Panc1 (cell line): ENCODE results near the gene CWC22. TPM values are rescaled to one million over a fixed set of nuclear protein-coding genes. Genes with fewer than 3 reads are reported as not detected.
"Not testable (repeated sequence)": the region's sequence is repeated elsewhere in the genome, so short reads cannot be mapped to it uniquely, and the experiment has no call there.

Experiments used
- ATAC-seq: fragments of 200-7000 bp; cut with Tn5 transposase; 2 replicates; pipeline ENCODE4 v1.9.1; 2020; ENCODE audit warnings: mild to moderate bottlenecking, moderate library complexity
- Bru-seq: library from RNA; stranded (reverse); fragments of 400-500 nt; gene quantifications from one replicate; lab custom pipeline; 2021; lab: Mats Ljungman, UMichigan
- BruChase-seq, 2 experiments: library from RNA; stranded (reverse); fragments of 400-500 nt; gene quantifications; one replicate each; lab custom pipeline; 2021; lab: Mats Ljungman, UMichigan
- BruUV-seq: library from RNA; stranded (reverse); fragments of 400-500 nt; replicated peaks from 2 replicates; lab custom pipeline; 2021; lab: Mats Ljungman, UMichigan
- CTCF ChIA-PET: fragments of 300-600 bp; sonication (Branson Sonifier 250); formaldehyde crosslinking; loops from one replicate; lab custom pipeline; 2022; ENCODE audit warnings: antibody characterized with exemption; lab: Charles Lee
- POLR2A ChIA-PET: fragments of 300-600 bp; sonication (Branson Sonifier 250); formaldehyde crosslinking; loops from one replicate; lab custom pipeline; 2022; ENCODE audit warnings: antibody characterized with exemption; lab: Charles Lee
- DNase-seq: peaks from one replicate; pipeline ENCODE4 v3.0.0-alpha.2; 2010; ENCODE audit warnings: low read depth, low spot score
- H3K27ac ChIP-seq: 2 replicates; pipeline ENCODE4 v1.5.1; 2011; ENCODE audit warnings: mild to moderate bottlenecking, low read length, inconsistent platforms
- H3K27me3 ChIP-seq: fragments of 200-500 bp; sonication (Bioruptor generic); 2 replicates; pipeline ENCODE4 v1.6.0; 2014; ENCODE audit warnings: low read length, inconsistent platforms; ENCODE audit not compliant: control insufficient read depth, insufficient read depth
- H3K36me3 ChIP-seq: fragments of 200-500 bp; sonication (Bioruptor generic); 2 replicates; pipeline ENCODE4 v1.5.1; 2014; ENCODE audit warnings: inconsistent platforms, mild to moderate bottlenecking, low read length, moderate library complexity; ENCODE audit not compliant: control insufficient read depth, insufficient read depth
- H3K4me1 ChIP-seq: 2 replicates; pipeline ENCODE4 v1.5.1; 2011; ENCODE audit warnings: inconsistent platforms, mild to moderate bottlenecking, low read length, moderate library complexity; ENCODE audit not compliant: control insufficient read depth, insufficient read depth
- H3K4me3 ChIP-seq, 2 experiments: 2 replicates each; pipeline ENCODE4 v1.5.1; 2011 to 2012; ENCODE audit warnings: low read depth in 2 of 2, low read length in 2 of 2, mild to moderate bottlenecking in 2 of 2, inconsistent platforms in 1 of 2, moderate library complexity in 1 of 2
- H3K9me3 ChIP-seq: fragments of 200-500 bp; sonication (Bioruptor generic); 2 replicates; pipeline ENCODE4 v1.5.1; 2014; ENCODE audit warnings: low read depth, mild to moderate bottlenecking, inconsistent platforms, low read length, moderate library complexity; ENCODE audit not compliant: control insufficient read depth, insufficient read depth
- CTCF ChIP-seq: fragments of 450-650 bp; IDR thresholded peaks from 2 replicates; pipeline ENCODE4 v1.5.1; 2017; ENCODE audit warnings: mild to moderate bottlenecking
- POLR2AphosphoS5 ChIP-seq: IDR thresholded peaks from 2 replicates; pipeline ENCODE4 v1.6.1; 2012; ENCODE audit warnings: mild to moderate bottlenecking, low read depth, low read length, moderate library complexity
- REST ChIP-seq, 2 experiments: IDR thresholded peaks; 2 replicates each; pipeline ENCODE4 v1.6.1; 2011 to 2012; ENCODE audit warnings: low read depth in 2 of 2, control low read depth in 1 of 2, low read length in 1 of 2, mild to moderate bottlenecking in 1 of 2, moderate library complexity in 1 of 2; ENCODE audit not compliant: insufficient read depth in 1 of 2
- SIN3A ChIP-seq: IDR thresholded peaks from 2 replicates; pipeline ENCODE4 v1.6.1; 2012; ENCODE audit warnings: low read depth, mild to moderate bottlenecking, low read length, moderate library complexity, borderline replicate concordance; ENCODE audit not compliant: insufficient read depth
- TCF7L2 ChIP-seq: IDR thresholded peaks from 2 replicates; pipeline ENCODE4 v1.6.1; 2011; ENCODE audit warnings: mild to moderate bottlenecking, low read depth, low read length, inconsistent platforms
- in situ Hi-C: cut with HindIII; loops from 2 replicates; pipeline ENCODE4 v1.10.0; 2016; ENCODE audit warnings: low sequenced_read_pairs, low pct_unique_long_range_greater_than_20kb
- intact Hi-C: fragments of 100-400 bp; cut with micrococcal nuclease; formaldehyde crosslinking; loops from one replicate; pipeline ENCODE4 v1.10.0; 2022; ENCODE audit not compliant: unreplicated experiment
- long read RNA-seq: library from polyadenylated mRNA; unstranded; transcript quantifications from one replicate; pipeline ENCODE4 v2.0.0, GENCODE V29; 2021; ENCODE audit not compliant: unreplicated experiment
- polyA plus RNA-seq: library from polyadenylated mRNA; unstranded; fragments of >200 nt; gene quantifications from one replicate; pipeline ENCODE4 v1.2.1, GENCODE V29; 2012; ENCODE audit warnings: missing spikeins; ENCODE audit not compliant: insufficient read length
- total RNA-seq: library from RNA; stranded (reverse); gene quantifications from one replicate; pipeline ENCODE4 v1.2.1, GENCODE V29; 2021; ENCODE audit not compliant: unreplicated experiment

Gene CWC22
- total RNA-seq (17.2 TPM), Bru-seq, nascent RNA (percentile 86 among the genes with signal in this experiment), BruChase-seq, experiment 1, labeled RNA remaining after a 2-hour chase (percentile 76 among the genes with signal in this experiment), BruChase-seq, experiment 2, labeled RNA remaining after a 6-hour chase (percentile 61 among the genes with signal in this experiment)
- polyA plus RNA-seq, result 9.2 TPM
- long read RNA-seq, transcript CWC22-201 (20 exons, 2,392 nt), result major isoform, 47 of 64 reads
- long read RNA-seq, partial matches to known transcripts, result 8 of 64 reads
- long read RNA-seq, other reads (novel, unspliced or antisense), result 9 of 64 reads

GRCh38 chr2:180006781-180007579, at the start of gene CWC22:
Gene CWC22 (minus strand): TSS chr2:180007297. CDS start chr2:179993341, 13,956 bp downstream.
- Histone ChIP-seq H3K36me3 (peaks cover 3% of the 10 kb centered on the region; the same call in 1 of the 2 replicates), H3K9me3 (no peaks in the 10 kb centered on the region), H3K27me3 (no peaks in the 10 kb centered on the region), H3K4me1 (peaks cover 6% of the 10 kb centered on the region; the same call in 1 of the 2 replicates), H3K27ac (peak within 1 kb of the TSS; percentile 97), H3K4me3 (peak within 1 kb of the TSS; percentile 81 to 100)
- POLR2A ChIA-PET, result interaction anchor here (0.5 to 0.6 kb wide), 2 partner anchors 32 to 901 kb away, joined by 3 to 14 read pairs; no protein-coding TSS in a partner anchor
- TF ChIP-seq REST (IDR thresholded peaks at IDR 0.05; ENCODE audit: insufficient read depth in 1 of 2, low read depth in 2 of 2, low read length in 1 of 2) (no peak), TCF7L2 (peak; percentile 65)
- CTCF ChIA-PET, result interaction anchor here (0.6 kb wide), 1 partner anchor 52 kb away, joined by 3 read pairs; no protein-coding TSS in a partner anchor
- in situ Hi-C loops (no loop called here), intact Hi-C loops (no loop called here)
- no TSS peak for BruUV-seq
- peak; percentile 91 for DNase-seq
- peak; percentile 99 for ATAC-seq

GRCh38 chr2:180056367-180057118, 49.4 kb upstream of the CWC22 start:
- in situ Hi-C loops, result no loop called here
- BruUV-seq, result no TSS peak
- Histone ChIP-seq H3K27ac (no peak overlapping the region), H3K9me3 (no peaks in the 10 kb centered on the region), H3K4me3 (no peak overlapping the region), H3K27me3 (no peaks in the 10 kb centered on the region), H3K4me1 (no peaks in the 10 kb centered on the region), H3K36me3 (no peaks in the 10 kb centered on the region)
- no peak for ATAC-seq
- POLR2A ChIA-PET, result no interaction called here
- intact Hi-C loops, result no loop called here
- CTCF ChIA-PET, result no interaction called here
- TF ChIP-seq POLR2AphosphoS5 (no peak), REST (IDR thresholded peaks at IDR 0.05; ENCODE audit: insufficient read depth in 1 of 2, low read depth in 2 of 2, low read length in 1 of 2) (no peak), CTCF (no peak), TCF7L2 (no peak), SIN3A (no peak)
- DNase-seq, result no peak

GRCh38 chr2:180054576-180054975, 47.5 kb upstream of the CWC22 start:
- POLR2A ChIA-PET, DNase-seq, H3K27me3 ChIP-seq, H3K4me1 ChIP-seq, in situ Hi-C loops, BruUV-seq, H3K36me3 ChIP-seq, H3K27ac ChIP-seq, ATAC-seq, H3K9me3 ChIP-seq, H3K4me3 ChIP-seq, CTCF ChIA-PET, intact Hi-C loops: not testable (repeated sequence)
